Measurements from ENCODE around the gene PADI6.

- no peak for TF ChIP-seq YY1 (IDR thresholded peaks at IDR 0.05; ENCODE audit: extremely low read depth, insufficient replicate concordance, low read depth, low read length)
- no peak for TF ChIP-seq EZH2 (IDR thresholded peaks at IDR 0.05)
- TF ChIP-seq, protein P1, sequence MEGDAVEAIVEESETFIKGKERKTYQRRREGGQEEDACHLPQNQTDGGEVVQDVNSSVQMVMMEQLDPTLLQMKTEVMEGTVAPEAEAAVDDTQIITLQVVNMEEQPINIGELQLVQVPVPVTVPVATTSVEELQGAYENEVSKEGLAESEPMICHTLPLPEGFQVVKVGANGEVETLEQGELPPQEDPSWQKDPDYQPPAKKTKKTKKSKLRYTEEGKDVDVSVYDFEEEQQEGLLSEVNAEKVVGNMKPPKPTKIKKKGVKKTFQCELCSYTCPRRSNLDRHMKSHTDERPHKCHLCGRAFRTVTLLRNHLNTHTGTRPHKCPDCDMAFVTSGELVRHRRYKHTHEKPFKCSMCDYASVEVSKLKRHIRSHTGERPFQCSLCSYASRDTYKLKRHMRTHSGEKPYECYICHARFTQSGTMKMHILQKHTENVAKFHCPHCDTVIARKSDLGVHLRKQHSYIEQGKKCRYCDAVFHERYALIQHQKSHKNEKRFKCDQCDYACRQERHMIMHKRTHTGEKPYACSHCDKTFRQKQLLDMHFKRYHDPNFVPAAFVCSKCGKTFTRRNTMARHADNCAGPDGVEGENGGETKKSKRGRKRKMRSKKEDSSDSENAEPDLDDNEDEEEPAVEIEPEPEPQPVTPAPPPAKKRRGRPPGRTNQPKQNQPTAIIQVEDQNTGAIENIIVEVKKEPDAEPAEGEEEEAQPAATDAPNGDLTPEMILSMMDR (IDR thresholded peaks at IDR 0.05 in 2 of 3, conservative IDR thresholded peaks at IDR 0.05 in 1 of 3; ENCODE audit: borderline replicate concordance in 1 of 3, insufficient read depth in 1 of 3, low read depth in 2 of 3, low read length in 2 of 3): no peak
- TF ChIP-seq RAD21 (IDR thresholded peaks at IDR 0.05; ENCODE audit: low read depth): no peak
- TF ChIP-seq EGR1 (IDR thresholded peaks at IDR 0.05; ENCODE audit: low read depth): no peak
- TF ChIP-seq SP1 (IDR thresholded peaks at IDR 0.05; ENCODE audit: low read depth): no peak
- TF ChIP-seq POLR2AphosphoS5 (IDR thresholded peaks at IDR 0.05; ENCODE audit: low read depth, low read length): no peak
- no peak for TF ChIP-seq ZBTB33 (IDR thresholded peaks at IDR 0.05; ENCODE audit: extremely low read depth, insufficient replicate concordance, low read length)
- no peak for TF ChIP-seq POLR2A (IDR thresholded peaks at IDR 0.05; ENCODE audit: borderline replicate concordance, extremely low read depth, insufficient read depth, insufficient read length)
- no peak for TF ChIP-seq ELF1 (IDR thresholded peaks at IDR 0.05; ENCODE audit: borderline replicate concordance, low read depth)
These were observed 30.0 kb upstream of the PADI6 start for GRCh38 chr1:17342014-17342441.

Measured in HCT116 (cell line).